ENCODE results near the gene USP3. TPM values are rescaled to one million over a fixed set of nuclear protein-coding genes. Genes with fewer than 3 reads are reported as not detected.

Gene USP3
- total and polyA plus RNA-seq, 2 of the 4 experiments (the other 2 are of a cell fraction): 17.3 to 52.3 TPM

DNA sequence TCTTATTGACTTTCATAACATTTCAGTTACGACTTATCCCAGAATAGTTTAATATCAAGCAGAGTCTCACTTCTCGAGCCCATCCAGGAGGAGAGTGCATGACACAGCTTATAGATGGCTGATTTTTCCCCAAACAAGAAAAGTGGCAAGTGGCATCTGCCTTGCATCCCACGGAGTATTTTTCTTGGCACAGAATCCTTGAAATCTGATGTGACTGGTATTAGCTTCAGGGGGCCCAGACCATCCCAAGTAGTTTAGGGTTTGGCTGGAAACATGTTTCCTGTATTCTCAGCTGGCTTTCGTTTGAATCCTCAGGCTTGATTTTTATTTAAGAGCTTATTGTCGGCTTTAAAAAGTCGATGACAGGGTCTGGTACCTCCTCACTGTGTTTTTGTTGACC, 72.0 kb downstream of the USP3 start:
- H3K27ac ChIP-seq (ENCODE audit: insufficient read depth, low read length): no peak overlapping the region
- intact Hi-C loops (cut with micrococcal nuclease) (no loop called here), dilution Hi-C loops (cut with HindIII; ENCODE audit: low sequenced_read_pairs, unreplicated experiment) (no loop called here), in situ Hi-C loops (cut with MboI; ENCODE audit: low sequenced_read_pairs) (no loop called here)
- no peak overlapping the region for H2BK20ac ChIP-seq (ENCODE audit: low read depth, low read length)
- no peak overlapping the region for H2BK120ac ChIP-seq (ENCODE audit: low read depth, low read length)
- no peak overlapping the region for H2AK9ac ChIP-seq (replicated peaks; ENCODE audit: low read depth, low read length, poor library complexity)
- H2BK5ac ChIP-seq (ENCODE audit: low read depth, low read length, poor library complexity, severe bottlenecking): no peak overlapping the region
- H3K4ac ChIP-seq (ENCODE audit: low read depth, low read length): no peak overlapping the region
- no peak overlapping the region for H3K4me2 ChIP-seq (ENCODE audit: low read depth, low read length)
- ATAC-seq (ENCODE audit: low read depth) (no peak), DNase-seq (no peak)
- H3K9me1 ChIP-seq (ENCODE audit: insufficient read depth, low read length): peaks cover 11% of the 10 kb centered on the region
- TF ChIP-seq FOS (IDR thresholded peaks at IDR 0.05; ENCODE audit: low read depth, low read length) (no peak), RAD21 (IDR thresholded peaks at IDR 0.05; ENCODE audit: low read length) (no peak), NFE2L2 (IDR thresholded peaks at IDR 0.05; ENCODE audit: low read depth, low read length) (no peak), POLR2A (IDR thresholded peaks at IDR 0.05; ENCODE audit: low read depth, low read length) (no peak), BHLHE40 (IDR thresholded peaks at IDR 0.05; ENCODE audit: low read depth, low read length) (no peak), CEBPB (IDR thresholded peaks at IDR 0.05; ENCODE audit: low read depth, low read length) (no peak), CTCF (conservative IDR thresholded peaks at IDR 0.05; ENCODE audit: low read depth, low read length) (no peak), MXI1 (IDR thresholded peaks at IDR 0.05; ENCODE audit: borderline replicate concordance, low read depth, low read length) (no peak), USF2 (IDR thresholded peaks at IDR 0.05; ENCODE audit: low read depth, low read length) (no peak), RCOR1 (IDR thresholded peaks at IDR 0.05; ENCODE audit: insufficient replicate concordance, low read length) (no peak)
- no peaks in the 10 kb centered on the region for H3K27me3 ChIP-seq (ENCODE audit: control insufficient read depth, insufficient read depth, low read length)
- H3K9me3 ChIP-seq (ENCODE audit: control insufficient read depth, insufficient read depth, low read length): no peaks in the 10 kb centered on the region
- no peak overlapping the region for H3K14ac ChIP-seq (replicated peaks; ENCODE audit: low read depth, low read length)
- peaks cover 2% of the 10 kb centered on the region; the same call in 1 of the 2 replicates for H3K4me1 ChIP-seq (ENCODE audit: control insufficient read depth, insufficient read depth, low read length)
- POLR2A ChIA-PET (ENCODE audit: unreplicated experiment): no interaction called here
- no peak overlapping the region for H3K9ac ChIP-seq (ENCODE audit: low read depth, low read length)
- H3K56ac ChIP-seq (ENCODE audit: extremely low read depth, insufficient read depth, low read length): no peak overlapping the region
- no peak overlapping the region for H2BK15ac ChIP-seq (ENCODE audit: low read depth, low read length)
- H3K36me3 ChIP-seq (ENCODE audit: control insufficient read depth, insufficient read depth, low read length): peaks cover 5% of the 10 kb centered on the region; the same call in 1 of the 2 replicates
- no peak overlapping the region for H4K91ac ChIP-seq (ENCODE audit: insufficient read depth, low read depth, low read length)
- H3K23ac ChIP-seq (ENCODE audit: low read depth, low read length): no peak overlapping the region
- H2AFZ ChIP-seq (replicated peaks; ENCODE audit: low read length, poor library complexity): no peak overlapping the region
- H3K4me3 ChIP-seq (ENCODE audit: insufficient read depth, low read depth, low read length): no peak overlapping the region
- no peak overlapping the region for H4K8ac ChIP-seq (ENCODE audit: low read depth in 2 of 2, low read length in 2 of 2)
- CTCF ChIA-PET: no interaction called here
- WGBS, 2 experiments (ENCODE audit: extremely low coverage in 2 of 2, insufficient read length in 1 of 2): no CpG with 5 or more reads among the region's 6 CpGs
- no peak overlapping the region for H3K18ac ChIP-seq (ENCODE audit: low read depth, low read length)
- no peak overlapping the region for H2AK5ac ChIP-seq (ENCODE audit: low read depth, low read length)
- no peak overlapping the region for H4K5ac ChIP-seq (ENCODE audit: low read depth, low read length)
- H4K20me1 ChIP-seq (ENCODE audit: insufficient read depth, low read length): no peaks in the 10 kb centered on the region
- peaks cover 0 to 16% of the 10 kb centered on the region in 2 experiments; a peak in 2 of 4 replicates for H3K79me1 ChIP-seq (ENCODE audit: low read depth in 1 of 2, low read length in 2 of 2)
- BruUV-seq (replicated peaks): no TSS peak
